Ovary (tissue), 9 donors: Measurements from ENCODE around the gene GHRH. TPM values are rescaled to one million over a fixed set of nuclear protein-coding genes. Genes with fewer than 3 reads are reported as not detected.

ENCODE experiments used
- DNase-seq, 5 donors: peaks; one replicate each; pipeline ENCODE4 v3.0.0-alpha.2; 2019 to 2020
- H3K27ac ChIP-seq, 2 donors: fragments of 200-600 bp; one replicate each; pipeline versions ENCODE4 v1.5.1 to v1.8.0; 2019 to 2022
- H3K27me3 ChIP-seq: fragments of 200-600 bp; one replicate; pipeline ENCODE4 v1.8.0; 2022
- H3K36me3 ChIP-seq: fragments of 200-600 bp; sonication (generic); one replicate; pipeline ENCODE4 v1.5.1; 2019
- H3K4me1 ChIP-seq: one replicate; pipeline ENCODE4 v1.8.1; 2013; ENCODE audit warnings: mild to moderate bottlenecking, moderate library complexity; ENCODE audit not compliant: insufficient read depth
- H3K4me3 ChIP-seq: fragments of 200-600 bp; sonication (generic); one replicate; pipeline ENCODE4 v1.5.1; 2017
- H3K9me3 ChIP-seq, 2 donors: fragments of 200-600 bp in 1 of 2; sonication (generic) in 1 of 2; one replicate each; pipeline versions ENCODE4 v1.5.1 to v1.8.1; 2013 to 2019; ENCODE audit warnings: mild to moderate bottlenecking in 1 of 2, moderate library complexity in 1 of 2
- EP300 ChIP-seq: sonication (generic); formaldehyde crosslinking; IDR thresholded peaks from one replicate; pipeline ENCODE4 v1.6.1; 2017; ENCODE audit warnings: antibody characterized with exemption
- POLR2A ChIP-seq: fragments of 450-650 bp; IDR thresholded peaks from one replicate; pipeline ENCODE4 v1.6.1; 2017; ENCODE audit warnings: antibody characterized with exemption, mild to moderate bottlenecking, moderate library complexity
- WGBS, 3 donors: extraction: QIAGEN DNeasy Blood & Tissue Kit in 1 of 3; methylation state at CpG; one replicate each; pipeline versions ENCODE4 v1.1.5 to v1.1.7; 2013 to 2017; 5-methylcytosine and 5-hydroxymethylcytosine counted together
- intact Hi-C, 4 donors: fragments of 100-400 bp; cut with DNase I; formaldehyde crosslinking; loops; one replicate each; pipeline versions ENCODE4 v1.11.0 to v1.15.1; 2022 to 2023
- polyA plus RNA-seq, 2 donors: library from polyadenylated mRNA; stranded (reverse); fragments of 200-250 nt in 1 of 2; fragments of 350-450 nt in 1 of 2; fragmentation: Illumina TruSeq in 1 of 2; extraction: RNeasy Lipid Tissue Mini Kit (QIAGEN cat#74804) in 1 of 2; gene quantifications; one replicate each; pipeline ENCODE4 v1.2.3, GENCODE V29; 2013 to 2014
- total RNA-seq, 7 donors: library from RNA; depleted of rRNA in 2 of 7; stranded (reverse); fragments of >200 nt in 2 of 7; fragmentation: NEBNext Ultra II Directional in 3 of 7; extraction: Animal tissue kit (Norgen Biotek cat#: 25700) in 3 of 7; gene quantifications; one replicate each; pipeline versions ENCODE4 v1.1.0 to v1.2.4, GENCODE V29; 2016 to 2023
- TF ChIP-seq, protein P1 (sequence below), 3 donors: fragments of 450-650 bp in 2 of 3; fragments of 200-600 bp in 1 of 3; IDR thresholded peaks; one replicate each; pipeline versions ENCODE4 v1.5.1 to v1.8.0; 2016 to 2022; ENCODE audit warnings: antibody characterized with exemption in 3 of 3, mild to moderate bottlenecking in 1 of 3
- donor health status: DM: no; HTN: no; CAD: no; lungs with moderate emphysema.
- donor health status: DM: no; HTN: no; CAD: no.
- donor health status: Bipolar disorder and iron deficiency.
- donor health status: DM: yes; HTN: yes; CAD: no.
- donor health status: DM: no; HTN: no; CAD: no.
- donor health status: DM: yes; HTN: yes; CAD: no.

The GHRH gene
- total and polyA plus RNA-seq, 9 donors, result not detected

DNA sequence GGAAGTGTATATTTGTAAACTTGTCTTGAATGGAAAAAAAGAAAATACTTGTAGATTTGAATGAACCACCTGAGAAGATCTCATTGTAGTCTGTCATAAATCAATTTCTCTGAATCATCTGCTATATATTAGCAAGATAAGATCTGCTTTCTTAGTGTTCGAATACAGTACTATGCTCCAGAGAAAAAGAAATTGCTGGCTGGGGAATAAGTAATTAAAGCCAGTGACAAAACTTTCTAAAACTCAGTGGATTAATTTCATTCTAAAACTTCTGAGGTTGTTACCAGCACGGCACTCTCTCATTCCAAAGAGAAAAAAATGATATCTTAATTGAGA lies 59.8 kb downstream of the GHRH start:
- Histone ChIP-seq H3K4me1 (peaks cover 1% of the 10 kb centered on the region), H3K36me3 (no peaks in the 10 kb centered on the region), H3K4me3 (no peak overlapping the region), H3K27me3 (no peaks in the 10 kb centered on the region), H3K27ac (peak overlapping the region in 1 of 2 donors; percentile 32), H3K9me3 (no peaks in the 10 kb centered on the region)
- TF ChIP-seq, protein P1, sequence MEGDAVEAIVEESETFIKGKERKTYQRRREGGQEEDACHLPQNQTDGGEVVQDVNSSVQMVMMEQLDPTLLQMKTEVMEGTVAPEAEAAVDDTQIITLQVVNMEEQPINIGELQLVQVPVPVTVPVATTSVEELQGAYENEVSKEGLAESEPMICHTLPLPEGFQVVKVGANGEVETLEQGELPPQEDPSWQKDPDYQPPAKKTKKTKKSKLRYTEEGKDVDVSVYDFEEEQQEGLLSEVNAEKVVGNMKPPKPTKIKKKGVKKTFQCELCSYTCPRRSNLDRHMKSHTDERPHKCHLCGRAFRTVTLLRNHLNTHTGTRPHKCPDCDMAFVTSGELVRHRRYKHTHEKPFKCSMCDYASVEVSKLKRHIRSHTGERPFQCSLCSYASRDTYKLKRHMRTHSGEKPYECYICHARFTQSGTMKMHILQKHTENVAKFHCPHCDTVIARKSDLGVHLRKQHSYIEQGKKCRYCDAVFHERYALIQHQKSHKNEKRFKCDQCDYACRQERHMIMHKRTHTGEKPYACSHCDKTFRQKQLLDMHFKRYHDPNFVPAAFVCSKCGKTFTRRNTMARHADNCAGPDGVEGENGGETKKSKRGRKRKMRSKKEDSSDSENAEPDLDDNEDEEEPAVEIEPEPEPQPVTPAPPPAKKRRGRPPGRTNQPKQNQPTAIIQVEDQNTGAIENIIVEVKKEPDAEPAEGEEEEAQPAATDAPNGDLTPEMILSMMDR (IDR thresholded peaks at IDR 0.05), result no peak
- no peak for TF ChIP-seq POLR2A
- TF ChIP-seq EP300, result no peak
- WGBS, 3 donors, result 24 to 34% (median 26%) methylated on average over 2 of the region's 2 CpGs
- intact Hi-C loops, result loop anchor here in 2 of 4 donors (5.0 to 10.0 kb wide), 2 partner anchors 183 to 186 kb away; no protein-coding TSS in a partner anchor
- no peak for DNase-seq

Other genes starting within 250 kb of the GHRH start
- 10 to 100 TPM in 3 of 7 donors, 1 to 10 TPM in 4; 3.0 to 11.1 (median 8.8) TPM for gene RBL1, start 165.8 kb downstream of the GHRH start, total RNA-seq
- 1 to 10 TPM; 3.2 to 4.3 TPM for gene RBL1, start 165.8 kb downstream of the GHRH start, polyA plus RNA-seq
- 100 to 1,000 TPM in 4 of 7 donors, 10 to 100 TPM in 3; 58.3 to 161 (median 102) TPM for gene RPN2, start 82.5 kb downstream of the GHRH start, total RNA-seq
- gene RPN2, start 82.5 kb downstream of the GHRH start, polyA plus RNA-seq, result 100 to 1,000 TPM in 1 of 2 donors, 10 to 100 TPM in 1; 83.4 to 213 TPM
- 1 to 10 TPM; 2.3 to 6.4 (median 4.7) TPM for gene MROH8, start 82.3 kb downstream of the GHRH start, total RNA-seq
- gene MROH8, start 82.3 kb downstream of the GHRH start, polyA plus RNA-seq, result 1 to 10 TPM; 2.3 to 5.1 TPM
- gene MANBAL, start 27.8 kb upstream of the GHRH start, total RNA-seq, result 10 to 100 TPM; 27.1 to 66.0 (median 52.1) TPM
- gene MANBAL, start 27.8 kb upstream of the GHRH start, polyA plus RNA-seq, result 10 to 100 TPM; 73.7 to 89.2 TPM
- gene SRC, start 84.3 kb upstream of the GHRH start, total RNA-seq, result 10 to 100 TPM; 23.1 to 72.7 (median 45.5) TPM
- gene SRC, start 84.3 kb upstream of the GHRH start, polyA plus RNA-seq, result 10 to 100 TPM; 17.0 to 27.0 TPM